Suprapubic skin (tissue), 4 donors: ENCODE measurements around the gene PDGFRB. TPM values are rescaled to one million over a fixed set of nuclear protein-coding genes. Genes with fewer than 3 reads are reported as not detected.

ENCODE experiments used
- DNase-seq, 2 donors: peaks; one replicate each; pipeline ENCODE4 v3.0.0-alpha.2; 2019; ENCODE audit warnings: low spot score in 2 of 2
- H3K27ac ChIP-seq: fragments of 200-600 bp; sonication (generic); one replicate; pipeline ENCODE4 v1.5.1; 2019
- H3K27me3 ChIP-seq: fragments of 200-600 bp; sonication (generic); one replicate; pipeline ENCODE4 v1.5.1; 2019
- H3K36me3 ChIP-seq: fragments of 200-600 bp; sonication (generic); one replicate; pipeline ENCODE4 v1.5.1; 2019
- H3K4me1 ChIP-seq: fragments of 200-600 bp; sonication (generic); one replicate; pipeline ENCODE4 v1.5.1; 2019
- H3K4me3 ChIP-seq: fragments of 200-600 bp; sonication (generic); one replicate; pipeline ENCODE4 v1.5.1; 2019; ENCODE audit warnings: mild to moderate bottlenecking
- H3K9me3 ChIP-seq: fragments of 200-600 bp; sonication (generic); one replicate; pipeline ENCODE4 v1.5.1; 2019
- CTCF ChIP-seq, 2 donors: fragments of 200-600 bp in 1 of 2; fragments of 450-650 bp in 1 of 2; sonication (generic) in 1 of 2; IDR thresholded peaks; one replicate each; pipeline ENCODE4 v1.5.1; 2016 to 2019; ENCODE audit warnings: antibody characterized with exemption in 2 of 2, mild to moderate bottlenecking in 1 of 2, moderate library complexity in 1 of 2
- EP300 ChIP-seq: sonication (generic); formaldehyde crosslinking; IDR thresholded peaks from one replicate; pipeline ENCODE4 v1.6.1; 2017; ENCODE audit warnings: antibody characterized with exemption
- POLR2A ChIP-seq, 2 donors: fragments of 450-650 bp; IDR thresholded peaks; one replicate each; pipeline ENCODE4 v1.6.1; 2017; ENCODE audit warnings: antibody characterized with exemption in 2 of 2, mild to moderate bottlenecking in 2 of 2, moderate library complexity in 2 of 2
- POLR2AphosphoS5 ChIP-seq, 3 donors: sonication (generic); formaldehyde crosslinking; IDR thresholded peaks; one replicate each; pipeline ENCODE4 v1.6.1; 2017; ENCODE audit warnings: antibody characterized with exemption in 3 of 3
- WGBS: methylation state at CpG from one replicate; pipeline ENCODE4 v1.1.5; 2018; 5-methylcytosine and 5-hydroxymethylcytosine counted together
- total RNA-seq, 4 donors: library from RNA; depleted of rRNA; stranded (reverse); fragments of >200 nt; gene quantifications; one replicate each; pipeline ENCODE4 v1.1.0, GENCODE V29; 2016

Gene PDGFRB
- total RNA-seq, 4 donors from 2014 or later, result 23.8 to 51.4 (median 43.9) TPM

- 77% methylated on average over 14 of the region's 16 CpGs for WGBS
- Histone ChIP-seq H3K27ac (peak overlapping the region; percentile 80), H3K36me3 (no peaks in the 10 kb centered on the region), H3K4me1 (peaks cover 64% of the 10 kb centered on the region), H3K27me3 (no peaks in the 10 kb centered on the region), H3K9me3 (no peaks in the 10 kb centered on the region), H3K4me3 (no peak overlapping the region)
- DNase-seq, result no peak
- no peak for TF ChIP-seq CTCF (IDR thresholded peaks at IDR 0.05)
- TF ChIP-seq POLR2AphosphoS5 (IDR thresholded peaks at IDR 0.05), result no peak
- no peak for TF ChIP-seq POLR2A (IDR thresholded peaks at IDR 0.05)
- no peak for TF ChIP-seq EP300
Measured at GRCh38 chr5:150136305-150137167, 19.1 kb downstream of the PDGFRB start.

GRCh38 chr5:150135557-150136304, 19.9 kb downstream of the PDGFRB start:
- Histone ChIP-seq H3K4me1 (peaks cover 56% of the 10 kb centered on the region), H3K27ac (peak overlapping the region; percentile 80), H3K9me3 (no peaks in the 10 kb centered on the region), H3K27me3 (no peaks in the 10 kb centered on the region), H3K36me3 (no peaks in the 10 kb centered on the region), H3K4me3 (no peak overlapping the region)
- WGBS, result 79% methylated on average over 19 of the region's 21 CpGs
- TF ChIP-seq CTCF (IDR thresholded peaks at IDR 0.05) (no peak), POLR2A (IDR thresholded peaks at IDR 0.05) (no peak), POLR2AphosphoS5 (IDR thresholded peaks at IDR 0.05) (no peak), EP300 (no peak)
- DNase-seq, result no peak

- no peaks in the 10 kb centered on the region for H3K9me3 ChIP-seq
- H3K36me3 ChIP-seq, result no peaks in the 10 kb centered on the region
- H3K4me1 ChIP-seq, result peaks cover 54% of the 10 kb centered on the region
- no peak overlapping the region for H3K27ac ChIP-seq
- no peak overlapping the region for H3K4me3 ChIP-seq
- WGBS, result 63% methylated on average over 7 of the region's 7 CpGs
- DNase-seq, result no peak
- H3K27me3 ChIP-seq, result no peaks in the 10 kb centered on the region
- no peak for TF ChIP-seq CTCF (IDR thresholded peaks at IDR 0.05)
- no peak for TF ChIP-seq POLR2AphosphoS5 (IDR thresholded peaks at IDR 0.05)
- no peak for TF ChIP-seq POLR2A (IDR thresholded peaks at IDR 0.05)
- TF ChIP-seq EP300, result no peak
Measured at GRCh38 chr5:150134198-150134588, 21.5 kb downstream of the PDGFRB start.

- H3K9me3 ChIP-seq, result no peaks in the 10 kb centered on the region
- no peak overlapping the region for H3K4me3 ChIP-seq
- no peak for TF ChIP-seq CTCF (IDR thresholded peaks at IDR 0.05)
- no peak for TF ChIP-seq EP300
- TF ChIP-seq POLR2A (IDR thresholded peaks at IDR 0.05), result no peak
- no peak for TF ChIP-seq POLR2AphosphoS5 (IDR thresholded peaks at IDR 0.05)
- peaks cover 49% of the 10 kb centered on the region for H3K4me1 ChIP-seq
- H3K27me3 ChIP-seq, result no peaks in the 10 kb centered on the region
- no peak overlapping the region for H3K27ac ChIP-seq
- WGBS, result 64% methylated on average over 12 of the region's 16 CpGs
- peaks cover 4% of the 10 kb centered on the region for H3K36me3 ChIP-seq
- no peak for DNase-seq
Measured at GRCh38 chr5:150133581-150134197, 22.0 kb downstream of the PDGFRB start.

GRCh38 chr5:150132740-150133139, 22.9 kb downstream of the PDGFRB start:
- 85% methylated on average over 17 of the region's 22 CpGs for WGBS
- Histone ChIP-seq H3K4me3 (no peak overlapping the region), H3K9me3 (no peaks in the 10 kb centered on the region), H3K27me3 (no peaks in the 10 kb centered on the region), H3K27ac (no peak overlapping the region), H3K4me1 (peaks cover 40% of the 10 kb centered on the region), H3K36me3 (peaks cover 10% of the 10 kb centered on the region)
- TF ChIP-seq CTCF (IDR thresholded peaks at IDR 0.05) (no peak), EP300 (no peak), POLR2A (IDR thresholded peaks at IDR 0.05) (no peak), POLR2AphosphoS5 (IDR thresholded peaks at IDR 0.05) (no peak)
- DNase-seq, result no peak
